Neutrophil (primary cell): Measurements from ENCODE around the gene RAX2.

Experiments used
- H3K27ac ChIP-seq: fragments of 200-600 bp; sonication (generic); 2 replicates; pipeline ENCODE4 v1.5.1; 2016; ENCODE audit warnings: mild to moderate bottlenecking, moderate library complexity
- H3K27me3 ChIP-seq: fragments of 200-600 bp; sonication (generic); 2 replicates; pipeline ENCODE4 v1.6.0; 2016; ENCODE audit warnings: mild to moderate bottlenecking
- H3K36me3 ChIP-seq: fragments of 200-600 bp; sonication (generic); 2 replicates; pipeline ENCODE4 v1.5.1; 2017
- H3K4me1 ChIP-seq, 2 experiments: fragments of 200-600 bp in 1 of 2; sonication (generic) in 1 of 2; 1 replicate in 1 of 2; 2 replicates in 1 of 2; pipeline versions ENCODE4 v1.5.1 to v1.6.1; 2013 to 2016; ENCODE audit warnings: low read depth in 1 of 2, low read length in 1 of 2, mild to moderate bottlenecking in 1 of 2, moderate library complexity in 1 of 2; ENCODE audit not compliant: control insufficient read depth in 1 of 2, insufficient read depth in 1 of 2
- H3K4me3 ChIP-seq, 2 experiments: fragments of 200-600 bp in 1 of 2; sonication (generic) in 1 of 2; 1 replicate in 1 of 2; 2 replicates in 1 of 2; pipeline ENCODE4 v1.5.1; 2013 to 2016; ENCODE audit warnings: low read depth in 1 of 2, low read length in 1 of 2, mild to moderate bottlenecking in 1 of 2, moderate library complexity in 1 of 2
- H3K9me3 ChIP-seq: fragments of 200-600 bp; sonication (generic); 2 replicates; pipeline ENCODE4 v1.5.1; 2016
- TF ChIP-seq, protein P1 (sequence below): fragments of 200-600 bp; sonication (generic); IDR thresholded peaks from 2 replicates; pipeline ENCODE4 v1.5.1; 2016; ENCODE audit warnings: antibody characterized with exemption

The RAX2 gene

DNA sequence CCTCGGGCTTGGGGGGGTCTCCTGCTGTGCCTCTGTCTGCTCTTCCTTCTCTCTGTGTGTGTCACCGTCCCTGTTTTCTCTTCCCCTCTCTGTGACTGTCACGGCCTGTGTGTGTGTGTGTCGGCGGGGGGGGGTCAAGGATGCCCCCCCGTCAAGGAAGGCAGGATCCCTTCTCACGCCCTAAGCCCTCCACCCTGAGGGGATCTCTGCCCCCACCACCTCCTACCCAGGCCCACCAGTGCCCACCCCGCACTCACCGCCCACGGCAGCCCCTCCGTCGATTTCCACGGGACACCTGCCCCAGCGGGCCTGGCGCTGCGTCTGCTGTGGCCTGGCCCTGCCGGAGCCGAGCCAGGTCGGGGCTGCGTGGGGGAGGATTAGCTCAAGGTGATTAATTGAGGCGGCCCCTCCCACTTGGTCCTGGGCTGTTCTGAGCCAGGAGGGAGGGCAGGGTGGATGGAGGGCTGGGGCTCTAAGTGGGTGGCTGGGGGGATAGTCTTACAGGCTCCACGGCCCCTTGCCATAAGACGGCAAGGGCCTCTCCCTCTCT lies at the start of gene RAX2:
Gene RAX2, minus strand, starts transcription at position 323 of the 550 bp plus-strand sequence. CDS start 486 bp downstream, outside the sequence.
- Histone ChIP-seq H3K27me3 (no peaks in the 10 kb centered on the region), H3K9me3 (no peaks in the 10 kb centered on the region), H3K36me3 (peaks cover 24% of the 10 kb centered on the region), H3K4me1 (no peaks in the 10 kb centered on the region), H3K4me3 (no peak within 1 kb of the TSS), H3K27ac (no peak within 1 kb of the TSS)
- TF ChIP-seq, protein P1, sequence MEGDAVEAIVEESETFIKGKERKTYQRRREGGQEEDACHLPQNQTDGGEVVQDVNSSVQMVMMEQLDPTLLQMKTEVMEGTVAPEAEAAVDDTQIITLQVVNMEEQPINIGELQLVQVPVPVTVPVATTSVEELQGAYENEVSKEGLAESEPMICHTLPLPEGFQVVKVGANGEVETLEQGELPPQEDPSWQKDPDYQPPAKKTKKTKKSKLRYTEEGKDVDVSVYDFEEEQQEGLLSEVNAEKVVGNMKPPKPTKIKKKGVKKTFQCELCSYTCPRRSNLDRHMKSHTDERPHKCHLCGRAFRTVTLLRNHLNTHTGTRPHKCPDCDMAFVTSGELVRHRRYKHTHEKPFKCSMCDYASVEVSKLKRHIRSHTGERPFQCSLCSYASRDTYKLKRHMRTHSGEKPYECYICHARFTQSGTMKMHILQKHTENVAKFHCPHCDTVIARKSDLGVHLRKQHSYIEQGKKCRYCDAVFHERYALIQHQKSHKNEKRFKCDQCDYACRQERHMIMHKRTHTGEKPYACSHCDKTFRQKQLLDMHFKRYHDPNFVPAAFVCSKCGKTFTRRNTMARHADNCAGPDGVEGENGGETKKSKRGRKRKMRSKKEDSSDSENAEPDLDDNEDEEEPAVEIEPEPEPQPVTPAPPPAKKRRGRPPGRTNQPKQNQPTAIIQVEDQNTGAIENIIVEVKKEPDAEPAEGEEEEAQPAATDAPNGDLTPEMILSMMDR = no peak

DNA sequence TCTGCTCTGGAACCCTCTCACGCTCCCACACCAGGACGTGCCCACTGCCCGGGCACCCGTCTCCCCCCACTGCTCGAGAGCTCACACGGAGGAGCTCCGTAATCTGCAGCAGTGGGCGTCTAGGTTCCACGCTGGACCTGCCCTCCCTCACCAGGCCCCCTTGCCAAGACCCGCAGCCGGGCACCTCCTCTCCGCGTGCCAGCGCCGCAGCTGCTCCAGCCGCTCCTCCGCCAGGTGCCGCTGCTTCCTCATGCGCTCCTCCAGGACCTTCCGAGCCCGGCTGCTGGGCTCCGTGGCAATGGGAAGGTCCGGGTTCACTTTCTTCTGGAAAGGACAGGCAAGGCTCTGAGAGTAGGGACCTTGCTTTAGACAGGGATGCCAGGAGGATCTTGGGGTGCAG lies 49.1 kb upstream of the RAX2 start:
- Histone ChIP-seq H3K27me3 (peaks cover 5% of the 10 kb centered on the region), H3K4me1 (peaks cover 18 to 22% of the 10 kb centered on the region in 2 experiments), H3K36me3 (no peaks in the 10 kb centered on the region), H3K27ac (no peak overlapping the region), H3K4me3 (no peak overlapping the region), H3K9me3 (no peaks in the 10 kb centered on the region)
- TF ChIP-seq, protein P1 = no peak

DNA sequence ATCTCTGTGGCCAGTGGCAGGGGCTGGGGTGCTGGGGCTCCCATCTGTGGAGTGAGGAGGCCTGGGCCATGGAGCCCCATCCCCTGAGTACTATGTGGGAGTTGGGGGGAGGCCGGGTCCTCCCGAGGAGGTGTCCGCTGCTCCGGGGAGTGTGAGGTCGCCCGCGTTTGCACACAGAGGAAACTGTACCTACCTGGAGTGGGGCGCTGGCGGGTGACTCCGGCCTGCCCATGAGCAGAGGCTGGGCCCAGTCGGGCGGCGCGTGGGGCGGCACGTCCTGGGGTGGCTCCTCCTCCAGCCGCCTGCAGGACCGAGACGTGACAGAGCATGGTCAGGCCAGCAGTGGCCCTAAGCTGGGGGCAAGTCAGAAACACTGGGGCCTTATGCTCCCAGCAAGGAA lies 48.0 kb upstream of the RAX2 start:
- TF ChIP-seq, protein P1 = no peak
- H3K9me3 ChIP-seq = no peaks in the 10 kb centered on the region
- peaks cover 20 to 25% of the 10 kb centered on the region in 2 experiments for H3K4me1 ChIP-seq
- H3K27ac ChIP-seq = no peak overlapping the region
- H3K36me3 ChIP-seq = no peaks in the 10 kb centered on the region
- peaks cover 5% of the 10 kb centered on the region for H3K27me3 ChIP-seq
- H3K4me3 ChIP-seq = no peak overlapping the region

DNA sequence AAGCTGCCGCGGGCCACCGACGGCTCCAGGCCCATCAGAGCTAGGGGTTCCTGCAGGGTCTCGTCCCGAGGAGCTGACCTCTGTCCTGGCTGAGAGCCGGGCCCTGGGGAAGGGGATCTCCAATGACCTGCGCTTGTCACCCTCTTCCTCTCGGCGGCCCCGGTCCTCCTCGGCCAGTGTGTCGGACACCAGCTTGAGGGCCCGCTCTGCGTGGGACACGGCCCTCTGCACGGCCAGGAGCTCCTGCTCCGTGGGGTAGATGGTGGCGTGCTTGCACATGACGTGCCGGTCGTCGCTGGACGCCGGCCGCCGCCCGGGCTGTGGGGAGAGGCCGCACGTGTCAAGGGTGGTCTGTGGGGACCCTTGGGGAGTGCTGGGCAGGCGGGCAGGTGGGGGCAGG lies 46.9 kb upstream of the RAX2 start:
- H3K36me3 ChIP-seq = no peaks in the 10 kb centered on the region
- peaks cover 31 to 36% of the 10 kb centered on the region in 2 experiments for H3K4me1 ChIP-seq
- H3K27me3 ChIP-seq = peaks cover 5% of the 10 kb centered on the region
- H3K27ac ChIP-seq = peak overlapping the region; percentile 64
- no peak overlapping the region for H3K4me3 ChIP-seq
- TF ChIP-seq, protein P1 = no peak
- no peaks in the 10 kb centered on the region for H3K9me3 ChIP-seq

DNA sequence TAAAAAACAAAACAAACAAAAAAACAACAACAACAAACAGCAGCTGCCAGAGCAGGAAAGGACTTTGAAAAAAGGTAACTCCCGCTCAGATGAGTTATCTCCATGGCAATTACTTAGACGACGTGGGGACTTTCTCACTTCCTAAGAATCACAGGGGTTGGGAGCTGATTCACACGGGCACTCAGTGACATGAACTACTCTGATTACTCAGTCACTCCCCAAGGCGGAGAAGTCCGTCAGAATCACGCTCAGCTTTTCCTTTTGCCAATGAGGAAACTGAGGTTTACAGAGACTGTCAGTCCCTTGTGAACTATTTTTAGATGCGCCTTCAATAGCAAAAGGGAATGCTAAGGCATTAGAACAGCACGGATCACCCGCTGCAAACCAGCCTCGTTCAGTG lies 46.4 kb upstream of the RAX2 start:
- H3K4me1 ChIP-seq = peaks cover 35 to 40% of the 10 kb centered on the region in 2 experiments
- H3K9me3 ChIP-seq = no peaks in the 10 kb centered on the region

More for the DNA sequence above, 46.4 kb upstream of the RAX2 start:
- TF ChIP-seq, protein P1 = no peak
- Histone ChIP-seq H3K27me3 (peaks cover under 1% of the 10 kb centered on the region), H3K27ac (peak overlapping the region; percentile 64), H3K36me3 (no peaks in the 10 kb centered on the region), H3K4me3 (no peak overlapping the region)
